PC-3 (cell line): ENCODE results near the gene LCNL1. TPM values are rescaled to one million over a fixed set of nuclear protein-coding genes. Genes with fewer than 3 reads are reported as not detected.

Experiments used
- ATAC-seq: fragments of 200-7000 bp; cut with Tn5 transposase; 2 replicates; pipeline ENCODE4 v1.9.1; 2020; ENCODE audit warnings: mild to moderate bottlenecking, moderate library complexity
- BruUV-seq: library from RNA; stranded (reverse); fragments of 400-500 nt; replicated peaks from 2 replicates; lab custom pipeline; 2021; lab: Mats Ljungman, UMichigan
- CTCF ChIA-PET: fragments of 300-600 bp; sonication (Branson Sonifier 250); formaldehyde crosslinking; loops from one replicate; lab custom pipeline; 2022; ENCODE audit warnings: antibody characterized with exemption; lab: Charles Lee
- POLR2A ChIA-PET: fragments of 300-600 bp; sonication (Branson Sonifier 250); formaldehyde crosslinking; loops from one replicate; lab custom pipeline; 2022; ENCODE audit warnings: antibody characterized with exemption; ENCODE audit not compliant: unreplicated experiment; lab: Charles Lee
- DNase-seq: peaks from one replicate; pipeline ENCODE4 v3.0.0-alpha.2; 2015
- H2AFZ ChIP-seq: fragments of 300-600 bp; sonication (generic); 2 replicates; pipeline ENCODE4 v1.6.0; 2016; ENCODE audit warnings: antibody characterized with exemption, low read length
- H3F3A ChIP-seq: fragments of 300-600 bp; sonication (generic); one replicate; pipeline ENCODE4 v1.6.0; 2017; ENCODE audit warnings: antibody characterized with exemption, low read length, control low read depth, mild to moderate bottlenecking; ENCODE audit not compliant: unreplicated experiment
- H3K27ac ChIP-seq: fragments of 300-600 bp; sonication (generic); 2 replicates; pipeline ENCODE4 v1.5.1; 2016; ENCODE audit warnings: mild to moderate bottlenecking, low read length
- H3K27me3 ChIP-seq: fragments of 300-600 bp; sonication (generic); 2 replicates; pipeline ENCODE4 v1.6.1; 2016; ENCODE audit warnings: low read length, mixed read lengths
- H3K36me3 ChIP-seq: fragments of 300-600 bp; sonication (generic); 2 replicates; pipeline ENCODE4 v1.6.1; 2016; ENCODE audit warnings: low read depth, mixed run types, low read length, mixed read lengths
- H3K4me1 ChIP-seq: fragments of 300-600 bp; sonication (generic); 2 replicates; pipeline ENCODE4 v1.5.1; 2016; ENCODE audit warnings: low read length; ENCODE audit not compliant: insufficient read depth
- H3K4me2 ChIP-seq: fragments of 300-600 bp; sonication (generic); 2 replicates; pipeline ENCODE4 v1.6.0; 2016; ENCODE audit warnings: low read length
- H3K4me3 ChIP-seq: fragments of 300-600 bp; sonication (generic); 2 replicates; pipeline ENCODE4 v1.5.1; 2016; ENCODE audit warnings: mild to moderate bottlenecking, low read length, mixed read lengths
- H3K79me2 ChIP-seq: fragments of 300-600 bp; sonication (generic); 2 replicates; pipeline ENCODE4 v1.6.1; 2017; ENCODE audit warnings: low read length, mixed read lengths
- H3K9ac ChIP-seq: fragments of 300-600 bp; sonication (generic); 2 replicates; pipeline ENCODE4 v1.6.0; 2016; ENCODE audit warnings: mild to moderate bottlenecking, low read length
- H3K9me2 ChIP-seq: fragments of 300-600 bp; sonication (generic); replicated peaks from 2 replicates; pipeline ENCODE4 v1.6.1; 2016; ENCODE audit warnings: mixed run types, low read length, mixed read lengths
- H3K9me3 ChIP-seq: fragments of 300-600 bp; sonication (generic); 2 replicates; pipeline ENCODE4 v1.6.1; 2016; ENCODE audit warnings: low read length, mixed read lengths
- H4K20me1 ChIP-seq: fragments of 300-600 bp; sonication (generic); 2 replicates; pipeline ENCODE4 v1.6.1; 2016; ENCODE audit warnings: low read length, mixed read lengths
- EZH2 ChIP-seq: fragments of 300-600 bp; sonication (generic); IDR thresholded peaks from one replicate; pipeline ENCODE4 v1.6.1; 2017; ENCODE audit warnings: antibody characterized with exemption, mild to moderate bottlenecking, low read length; ENCODE audit not compliant: unreplicated experiment
- EZH2phosphoT487 ChIP-seq: fragments of 300-600 bp; sonication (generic); IDR thresholded peaks from 2 replicates; pipeline ENCODE4 v1.6.1; 2018; ENCODE audit warnings: mild to moderate bottlenecking, antibody characterized with exemption, low read length, borderline replicate concordance
- intact Hi-C: fragments of 100-400 bp; cut with micrococcal nuclease; formaldehyde crosslinking; loops from 2 replicates; pipeline ENCODE4 v1.9.0; 2023
- total RNA-seq: library from RNA; depleted of rRNA; stranded (reverse); fragments of >200 nt; gene quantifications from 2 replicates; pipeline ENCODE4 v1.2.3, GENCODE V29; 2014
- TF ChIP-seq, protein P1 (sequence below): fragments of 300-600 bp; sonication (generic); conservative IDR thresholded peaks from 2 replicates; pipeline ENCODE4 v1.5.1; 2017; ENCODE audit warnings: antibody characterized with exemption, low read depth, mild to moderate bottlenecking, low read length

Gene LCNL1
- total RNA-seq, 1 experiment from 2014 or later, result not detected

DNA sequence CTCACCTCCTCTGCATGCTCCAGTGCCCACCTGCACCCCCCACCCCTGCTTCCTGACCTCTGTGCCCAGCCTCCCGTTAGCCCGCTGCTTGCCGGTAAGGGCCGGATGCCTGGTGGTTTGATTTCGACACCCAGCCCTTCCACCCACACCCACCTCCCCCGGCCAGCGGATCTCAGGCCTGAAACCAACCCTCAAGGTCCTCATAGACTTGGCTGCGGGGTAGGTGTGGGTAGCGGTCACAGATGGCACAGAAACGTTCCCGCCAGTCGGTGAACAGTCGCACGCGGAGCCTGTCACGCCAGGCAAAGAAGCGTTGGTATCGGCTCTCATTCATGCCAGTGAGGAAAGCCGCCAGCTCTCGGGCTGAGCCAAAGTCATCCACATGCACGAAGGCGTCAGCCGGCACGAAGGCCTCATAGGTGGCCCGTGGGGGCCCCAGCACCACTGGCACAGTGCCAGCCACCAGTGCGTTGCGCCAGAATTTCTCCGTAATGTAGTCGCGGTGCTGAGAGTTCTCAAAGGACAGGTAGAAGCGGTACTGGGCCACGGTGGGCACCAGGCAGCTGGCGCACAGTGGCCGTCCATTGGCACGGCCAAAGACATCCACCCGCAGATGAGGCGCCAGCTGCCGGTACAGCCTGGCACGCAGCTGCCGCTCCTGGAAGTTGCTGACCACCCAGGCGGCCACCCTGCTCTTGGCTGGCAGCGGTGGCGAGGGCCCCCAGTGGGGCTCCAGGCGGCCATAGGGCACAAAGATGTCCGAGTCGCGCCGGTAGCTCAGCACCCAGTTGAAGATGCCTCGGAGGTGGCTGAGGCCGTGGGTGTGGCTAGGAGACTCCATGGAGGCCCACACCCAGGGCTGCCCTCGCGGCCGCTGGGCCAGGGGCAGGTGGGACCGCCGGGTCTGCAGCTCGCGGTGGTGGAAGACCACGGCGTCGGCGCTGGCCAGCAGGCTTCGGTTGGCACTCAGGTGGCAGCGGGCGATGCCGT lies 48.0 kb downstream of the LCNL1 start:
- ChIA-PET CTCF (no interaction called here), POLR2A (no interaction called here)
- Histone ChIP-seq H3K4me1 (peaks cover 21% of the 10 kb centered on the region), H3K27ac (no peak overlapping the region), H3K9me2 (no peaks in the 10 kb centered on the region), H3K27me3 (no peaks in the 10 kb centered on the region), H3K9me3 (no peaks in the 10 kb centered on the region), H3K4me2 (no peak overlapping the region), H3K36me3 (no peaks in the 10 kb centered on the region), H3K9ac (no peak overlapping the region), H4K20me1 (no peaks in the 10 kb centered on the region), H3K4me3 (no peak overlapping the region), H3F3A (no peaks in the 10 kb centered on the region), H3K79me2 (peaks cover 12% of the 10 kb centered on the region; the same call in 1 of the 2 replicates), H2AFZ (no peak overlapping the region)
- no TSS peak for BruUV-seq
- intact Hi-C loops, result no loop called here
- TF ChIP-seq EZH2, result no peak
- TF ChIP-seq, protein P1, sequence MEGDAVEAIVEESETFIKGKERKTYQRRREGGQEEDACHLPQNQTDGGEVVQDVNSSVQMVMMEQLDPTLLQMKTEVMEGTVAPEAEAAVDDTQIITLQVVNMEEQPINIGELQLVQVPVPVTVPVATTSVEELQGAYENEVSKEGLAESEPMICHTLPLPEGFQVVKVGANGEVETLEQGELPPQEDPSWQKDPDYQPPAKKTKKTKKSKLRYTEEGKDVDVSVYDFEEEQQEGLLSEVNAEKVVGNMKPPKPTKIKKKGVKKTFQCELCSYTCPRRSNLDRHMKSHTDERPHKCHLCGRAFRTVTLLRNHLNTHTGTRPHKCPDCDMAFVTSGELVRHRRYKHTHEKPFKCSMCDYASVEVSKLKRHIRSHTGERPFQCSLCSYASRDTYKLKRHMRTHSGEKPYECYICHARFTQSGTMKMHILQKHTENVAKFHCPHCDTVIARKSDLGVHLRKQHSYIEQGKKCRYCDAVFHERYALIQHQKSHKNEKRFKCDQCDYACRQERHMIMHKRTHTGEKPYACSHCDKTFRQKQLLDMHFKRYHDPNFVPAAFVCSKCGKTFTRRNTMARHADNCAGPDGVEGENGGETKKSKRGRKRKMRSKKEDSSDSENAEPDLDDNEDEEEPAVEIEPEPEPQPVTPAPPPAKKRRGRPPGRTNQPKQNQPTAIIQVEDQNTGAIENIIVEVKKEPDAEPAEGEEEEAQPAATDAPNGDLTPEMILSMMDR, result no peak
- no peak for TF ChIP-seq EZH2phosphoT487
- DNase-seq (no peak), ATAC-seq (no peak)

DNA sequence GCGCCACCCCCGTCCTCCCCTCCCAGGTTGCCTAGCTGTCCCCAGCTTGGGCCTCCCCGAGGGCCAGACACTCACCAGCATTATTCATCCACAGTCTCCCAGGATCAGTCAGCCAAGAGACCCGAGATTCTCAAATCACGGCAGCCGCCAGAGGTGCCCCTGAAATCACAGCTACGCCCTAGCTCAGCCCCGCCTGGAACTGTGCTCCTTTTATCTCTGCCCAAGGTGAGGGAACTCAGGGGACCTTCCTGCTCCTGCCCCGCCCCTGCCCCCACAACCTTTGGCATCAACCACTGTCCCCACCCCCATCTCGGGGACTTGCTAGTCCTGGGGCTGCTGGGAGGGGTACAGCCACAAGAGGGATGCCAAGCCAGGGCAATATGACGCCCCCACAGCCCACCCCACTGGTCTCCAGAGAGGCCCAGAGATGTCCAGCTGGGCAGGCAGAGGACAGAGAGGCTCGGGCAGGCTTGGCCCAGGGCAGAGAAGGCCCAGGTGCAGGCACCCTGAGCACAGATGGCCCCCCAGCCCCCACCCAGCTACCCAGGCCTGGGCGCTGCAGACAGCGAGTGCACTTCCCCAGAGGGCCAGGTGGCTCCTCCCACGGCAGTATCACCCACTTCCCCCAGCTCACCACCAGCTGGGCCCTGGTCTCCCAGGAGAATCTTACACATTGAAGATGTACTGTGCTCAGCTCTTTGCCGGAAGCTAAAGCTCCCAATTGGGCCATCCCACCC lies 49.3 kb downstream of the LCNL1 start, which contains the start of gene FUT7:
TSS of gene FUT7 (minus strand) at position 185 of the 737 bp plus-strand sequence. CDS start at position 88, 97 bp downstream.
- no peak for DNase-seq
- H3K9me2 ChIP-seq, result no peaks in the 10 kb centered on the region
- H3K4me2 ChIP-seq, result no peak within 1 kb of the TSS
- H3K79me2 ChIP-seq, result peaks cover 3% of the 10 kb centered on the region; the same call in 1 of the 2 replicates
- H2AFZ ChIP-seq, result no peak within 1 kb of the TSS
- no peaks in the 10 kb centered on the region for H3F3A ChIP-seq
- intact Hi-C loops, result no loop called here
- no peaks in the 10 kb centered on the region for H3K36me3 ChIP-seq
- TF ChIP-seq EZH2phosphoT487 (no peak), EZH2 (no peak)
- TF ChIP-seq, protein P1, result no peak
- POLR2A ChIA-PET, result no interaction called here
- no peak within 1 kb of the TSS for H3K9ac ChIP-seq
- CTCF ChIA-PET, result no interaction called here
- H4K20me1 ChIP-seq, result no peaks in the 10 kb centered on the region
- peaks cover 19% of the 10 kb centered on the region for H3K4me1 ChIP-seq
- BruUV-seq, result no TSS peak
- H3K4me3 ChIP-seq, result no peak within 1 kb of the TSS
- no peak for ATAC-seq
- H3K27ac ChIP-seq, result no peak within 1 kb of the TSS
- H3K27me3 ChIP-seq, result no peaks in the 10 kb centered on the region
- no peaks in the 10 kb centered on the region for H3K9me3 ChIP-seq
